IMR-90 (cell line): ENCODE data around the gene ANK3. TPM values are rescaled to one million over a fixed set of nuclear protein-coding genes. Genes with fewer than 3 reads are reported as not detected.

Experiments
- ATAC-seq: fragments of 200-7000 bp; cut with Tn5 transposase; 2 replicates; pipeline ENCODE4 v1.9.1; 2020; ENCODE audit warnings: low read depth, mild to moderate bottlenecking, moderate library complexity
- BruUV-seq: library from RNA; stranded (reverse); fragments of 400-500 nt; replicated peaks from 2 replicates; lab custom pipeline; 2021; lab: Mats Ljungman, UMichigan
- CTCF ChIA-PET: fragments of 300-600 bp; formaldehyde crosslinking; extraction: SDS; loops from one replicate; lab custom pipeline; 2021; ENCODE audit warnings: antibody characterized with exemption; lab: Yijun Ruan, JAX
- POLR2A ChIA-PET: fragments of 300-600 bp; sonication (Branson Sonifier 250); formaldehyde crosslinking; loops from one replicate; lab custom pipeline; 2022; ENCODE audit warnings: antibody characterized with exemption; ENCODE audit not compliant: unreplicated experiment; lab: Charles Lee
- DNase-seq: peaks from one replicate; pipeline ENCODE4 v3.0.0; 2013
- H2AFZ ChIP-seq: replicated peaks from 2 replicates; pipeline ENCODE3; 2013; ENCODE audit warnings: low read length, mild to moderate bottlenecking; ENCODE audit not compliant: poor library complexity
- H2AK5ac ChIP-seq: 2 replicates; pipeline ENCODE4 v1.6.1; 2013; ENCODE audit warnings: low read depth, low read length, inconsistent platforms
- H2AK9ac ChIP-seq: replicated peaks from 2 replicates; pipeline ENCODE3; 2013; ENCODE audit warnings: mild to moderate bottlenecking, low read depth, low read length, moderate library complexity; ENCODE audit not compliant: poor library complexity
- H2BK120ac ChIP-seq: 2 replicates; pipeline ENCODE4 v1.6.1; 2013; ENCODE audit warnings: low read depth, low read length, inconsistent platforms
- H2BK15ac ChIP-seq: 3 replicates; pipeline ENCODE4 v1.6.1; 2013; ENCODE audit warnings: low read depth, low read length, inconsistent platforms
- H2BK20ac ChIP-seq: 2 replicates; pipeline ENCODE4 v1.6.1; 2013; ENCODE audit warnings: low read depth, mild to moderate bottlenecking, inconsistent platforms, low read length, moderate library complexity
- H2BK5ac ChIP-seq: 2 replicates; pipeline ENCODE4 v1.6.1; 2013; ENCODE audit warnings: mild to moderate bottlenecking, low read depth, low read length, inconsistent platforms; ENCODE audit not compliant: poor library complexity, severe bottlenecking
- H3K14ac ChIP-seq: replicated peaks from 2 replicates; pipeline ENCODE4 v1.6.1; 2013; ENCODE audit warnings: low read depth, low read length, inconsistent platforms
- H3K18ac ChIP-seq: 2 replicates; pipeline ENCODE4 v1.6.1; 2013; ENCODE audit warnings: low read depth, low read length, control low read depth
- H3K23ac ChIP-seq: 2 replicates; pipeline ENCODE4 v1.6.1; 2013; ENCODE audit warnings: low read depth, low read length, inconsistent platforms
- H3K27ac ChIP-seq: 2 replicates; pipeline ENCODE4 v1.5.1; 2013; ENCODE audit warnings: mild to moderate bottlenecking, control low read depth, low read length; ENCODE audit not compliant: insufficient read depth
- H3K27me3 ChIP-seq: 2 replicates; pipeline ENCODE4 v1.6.1; 2013; ENCODE audit warnings: low read length; ENCODE audit not compliant: control insufficient read depth, insufficient read depth
- H3K36me3 ChIP-seq: 2 replicates; pipeline ENCODE4 v1.6.1; 2013; ENCODE audit warnings: low read length, mixed read lengths; ENCODE audit not compliant: control insufficient read depth, insufficient read depth
- H3K4ac ChIP-seq: 2 replicates; pipeline ENCODE4 v1.6.1; 2013; ENCODE audit warnings: low read depth, low read length, inconsistent platforms
- H3K4me1 ChIP-seq: 2 replicates; pipeline ENCODE4 v1.6.1; 2013; ENCODE audit warnings: low read length, mixed read lengths; ENCODE audit not compliant: control insufficient read depth, insufficient read depth
- H3K4me2 ChIP-seq: 2 replicates; pipeline ENCODE4 v1.6.1; 2013; ENCODE audit warnings: low read depth, mild to moderate bottlenecking, control low read depth, low read length, moderate library complexity
- H3K4me3 ChIP-seq: 2 replicates; pipeline ENCODE4 v1.5.1; 2013; ENCODE audit warnings: low read depth, mild to moderate bottlenecking, control low read depth, low read length, moderate library complexity; ENCODE audit not compliant: insufficient read depth
- H3K56ac ChIP-seq: 2 replicates; pipeline ENCODE4 v1.6.1; 2013; ENCODE audit warnings: low read length, inconsistent platforms; ENCODE audit not compliant: insufficient read depth; ENCODE audit errors: extremely low read depth
- H3K79me1 ChIP-seq, 2 experiments: 2 replicates each; pipeline ENCODE4 v1.6.1; 2013; ENCODE audit warnings: low read length in 2 of 2, inconsistent platforms in 1 of 2, low read depth in 1 of 2
- H3K9ac ChIP-seq: 2 replicates; pipeline ENCODE4 v1.6.1; 2013; ENCODE audit warnings: low read depth, low read length, control low read depth
- H3K9me1 ChIP-seq: 2 replicates; pipeline ENCODE4 v1.6.1; 2013; ENCODE audit warnings: low read length, inconsistent platforms; ENCODE audit not compliant: insufficient read depth
- H3K9me3 ChIP-seq: 2 replicates; pipeline ENCODE4 v1.6.1; 2013; ENCODE audit warnings: low read length; ENCODE audit not compliant: control insufficient read depth, insufficient read depth
- H4K20me1 ChIP-seq: 2 replicates; pipeline ENCODE4 v1.6.1; 2013; ENCODE audit warnings: low read length, inconsistent platforms; ENCODE audit not compliant: insufficient read depth
- H4K5ac ChIP-seq: 2 replicates; pipeline ENCODE4 v1.6.1; 2013; ENCODE audit warnings: mild to moderate bottlenecking, low read depth, low read length, control low read depth
- H4K8ac ChIP-seq, 2 experiments: 2 replicates each; pipeline ENCODE4 v1.6.1; 2013; ENCODE audit warnings: low read depth in 2 of 2, low read length in 2 of 2, control low read depth in 1 of 2, inconsistent platforms in 1 of 2
- H4K91ac ChIP-seq: 2 replicates; pipeline ENCODE4 v1.6.1; 2013; ENCODE audit warnings: low read depth, low read length, inconsistent platforms; ENCODE audit not compliant: insufficient read depth
- CEBPB ChIP-seq: IDR thresholded peaks from 2 replicates; pipeline ENCODE4 v1.6.1; 2012; ENCODE audit warnings: low read depth, low read length, improper control_type of control experiment
- CHD1 ChIP-seq: IDR thresholded peaks from 2 replicates; pipeline ENCODE4 v1.6.1; 2012; ENCODE audit warnings: low read depth, low read length, improper control_type of control experiment
- MAZ ChIP-seq: IDR thresholded peaks from 2 replicates; pipeline ENCODE4 v1.6.1; 2012; ENCODE audit warnings: low read depth, mild to moderate bottlenecking, low read length, improper control_type of control experiment, moderate library complexity, borderline replicate concordance
- MXI1 ChIP-seq: IDR thresholded peaks from 2 replicates; pipeline ENCODE4 v1.6.1; 2012; ENCODE audit warnings: low read depth, mild to moderate bottlenecking, low read length, moderate library complexity, borderline replicate concordance
- NFE2L2 ChIP-seq: fragments of 150-350 bp; IDR thresholded peaks from 2 replicates; pipeline ENCODE4 v1.6.1; 2016; ENCODE audit warnings: low read depth, mild to moderate bottlenecking, low read length
- POLR2A ChIP-seq: IDR thresholded peaks from 2 replicates; pipeline ENCODE4 v1.6.1; 2012; ENCODE audit warnings: mild to moderate bottlenecking, low read depth, low read length
- RCOR1 ChIP-seq: IDR thresholded peaks from 2 replicates; pipeline ENCODE4 v1.6.1; 2012; ENCODE audit warnings: mild to moderate bottlenecking, low read length, improper control_type of control experiment; ENCODE audit not compliant: insufficient replicate concordance
- RFX5 ChIP-seq: IDR thresholded peaks from 2 replicates; pipeline ENCODE4 v1.8.0; 2012; ENCODE audit warnings: low read depth, mild to moderate bottlenecking, low read length, moderate library complexity
- SMC3 ChIP-seq: fragments of 150-350 bp; IDR thresholded peaks from 2 replicates; pipeline ENCODE4 v1.6.1; 2016; ENCODE audit warnings: low read depth, mild to moderate bottlenecking, antibody characterized with exemption, low read length, moderate library complexity
- WGBS, 2 experiments: methylation state at CpG; one replicate each; pipeline versions ENCODE4 v1.1.5 to v1.1.7; 2013; ENCODE audit warnings: missing lambda C conversion rate in 2 of 2; ENCODE audit not compliant: insufficient read length in 1 of 2; ENCODE audit errors: extremely low coverage in 2 of 2; 5-methylcytosine and 5-hydroxymethylcytosine counted together
- dilution Hi-C: fragments of 300-500 bp; cut with HindIII; formaldehyde crosslinking; loops from one replicate; pipeline ENCODE4 v1.14.3; 2018; ENCODE audit warnings: low sequenced_read_pairs; ENCODE audit not compliant: unreplicated experiment
- in situ Hi-C: fragments of 300-500 bp; cut with MboI; formaldehyde crosslinking; loops from 3 replicates; pipeline ENCODE4 v1.14.3; 2019; ENCODE audit warnings: low sequenced_read_pairs, inconsistent platforms, mixed read lengths
- intact Hi-C: fragments of 100-400 bp; cut with micrococcal nuclease; formaldehyde crosslinking; loops from 2 replicates; pipeline ENCODE4 v1.10.0; 2022
- polyA plus RNA-seq, 3 experiments: library from polyadenylated mRNA; depleted of rRNA; stranded (reverse); fragments of >200 nt; gene quantifications; 2 replicates each; pipeline ENCODE4 v1.2.3, GENCODE V29; 2012; ENCODE audit warnings: low replicate concordance in 1 of 3
- total RNA-seq: library from RNA; depleted of rRNA; stranded (reverse); fragments of >200 nt; gene quantifications from 2 replicates; pipeline ENCODE4 v1.2.3, GENCODE V29; 2012
- TF ChIP-seq, protein P1 (sequence below): fragments of 150-350 bp; IDR thresholded peaks from 2 replicates; pipeline ENCODE4 v1.6.1; 2016; ENCODE audit warnings: low read depth, mild to moderate bottlenecking, low read length, moderate library complexity, borderline replicate concordance

The ANK3 gene
- total and polyA plus RNA-seq, 2 of the 4 experiments (the other 2 are of a cell fraction), result 0.63 to 1.8 TPM

- H3K36me3 ChIP-seq, result no peaks in the 10 kb centered on the region
- H3K27ac ChIP-seq, result no peak overlapping the region
- BruUV-seq, result no TSS peak
- no peak overlapping the region for H3K56ac ChIP-seq
- dilution Hi-C loops, result no loop called here
- H3K18ac ChIP-seq, result no peak overlapping the region
- H3K9ac ChIP-seq, result no peak overlapping the region
- intact Hi-C loops, result no loop called here
- H4K8ac ChIP-seq, result no peak overlapping the region
- no peak overlapping the region for H2BK15ac ChIP-seq
- peaks cover 9% of the 10 kb centered on the region for H3K4me1 ChIP-seq
- CTCF ChIA-PET, result no interaction called here
- no peak overlapping the region for H3K4me2 ChIP-seq
- H3K23ac ChIP-seq, result no peak overlapping the region
- in situ Hi-C loops, result no loop called here
- no peak overlapping the region for H4K91ac ChIP-seq
- no peaks in the 10 kb centered on the region for H3K27me3 ChIP-seq
- no peak overlapping the region for H2AK5ac ChIP-seq
- no peak overlapping the region for H3K14ac ChIP-seq
- no peak overlapping the region for H2AFZ ChIP-seq
- no peaks in the 10 kb centered on the region for H4K20me1 ChIP-seq
- no peak overlapping the region for H2AK9ac ChIP-seq
- POLR2A ChIA-PET, result no interaction called here
- no peak overlapping the region for H3K4me3 ChIP-seq
- no peak overlapping the region for H4K5ac ChIP-seq
- H3K4ac ChIP-seq, result no peak overlapping the region
- no peak overlapping the region for H2BK20ac ChIP-seq
- 86% methylated on average over 1 of the region's 1 CpG; no CpG with 5 or more reads in 1 of the 2 experiments for WGBS, 2 experiments
- no peak overlapping the region for H2BK5ac ChIP-seq
- TF ChIP-seq RFX5, result no peak
- no peak for TF ChIP-seq SMC3
- TF ChIP-seq RCOR1, result no peak
- TF ChIP-seq, protein P1, sequence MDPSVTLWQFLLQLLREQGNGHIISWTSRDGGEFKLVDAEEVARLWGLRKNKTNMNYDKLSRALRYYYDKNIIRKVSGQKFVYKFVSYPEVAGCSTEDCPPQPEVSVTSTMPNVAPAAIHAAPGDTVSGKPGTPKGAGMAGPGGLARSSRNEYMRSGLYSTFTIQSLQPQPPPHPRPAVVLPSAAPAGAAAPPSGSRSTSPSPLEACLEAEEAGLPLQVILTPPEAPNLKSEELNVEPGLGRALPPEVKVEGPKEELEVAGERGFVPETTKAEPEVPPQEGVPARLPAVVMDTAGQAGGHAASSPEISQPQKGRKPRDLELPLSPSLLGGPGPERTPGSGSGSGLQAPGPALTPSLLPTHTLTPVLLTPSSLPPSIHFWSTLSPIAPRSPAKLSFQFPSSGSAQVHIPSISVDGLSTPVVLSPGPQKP, result no peak
- TF ChIP-seq CHD1, result no peak
- no peak for TF ChIP-seq MAZ
- no peak for TF ChIP-seq MXI1
- no peak for TF ChIP-seq NFE2L2
- no peak for TF ChIP-seq POLR2A
- TF ChIP-seq CEBPB, result no peak
- H2BK120ac ChIP-seq, result no peak overlapping the region
- DNase-seq (no peak), ATAC-seq (no peak; the same call in 1 of the 2 replicates)
- no peaks in the 10 kb centered on the region for H3K79me1 ChIP-seq
- no peaks in the 10 kb centered on the region for H3K9me3 ChIP-seq
- H3K9me1 ChIP-seq, result peaks cover 2% of the 10 kb centered on the region; the same call in 1 of the 2 replicates
Observed at GRCh38 chr10:60340973-60341372, 48.7 kb downstream of the ANK3 start.
